Measurements from ENCODE around the gene NISCH.
"Not testable (repeated sequence)": the region's sequence is repeated elsewhere in the genome, so short reads cannot be mapped to it uniquely, and the experiment has no call there.

Gene NISCH

GRCh38 chr3:52517796-52518722 is 62.7 kb downstream of the NISCH start:
- DNase-seq, result no peak

GRCh38 chr3:52518723-52519444 is 63.5 kb downstream of the NISCH start:
- no peak for DNase-seq

- DNase-seq, result no peak
Measured at GRCh38 chr3:52519445-52520140, 64.2 kb downstream of the NISCH start.

GRCh38 chr3:52520141-52520667 is 64.8 kb downstream of the NISCH start:
- DNase-seq, result no peak

DNA sequence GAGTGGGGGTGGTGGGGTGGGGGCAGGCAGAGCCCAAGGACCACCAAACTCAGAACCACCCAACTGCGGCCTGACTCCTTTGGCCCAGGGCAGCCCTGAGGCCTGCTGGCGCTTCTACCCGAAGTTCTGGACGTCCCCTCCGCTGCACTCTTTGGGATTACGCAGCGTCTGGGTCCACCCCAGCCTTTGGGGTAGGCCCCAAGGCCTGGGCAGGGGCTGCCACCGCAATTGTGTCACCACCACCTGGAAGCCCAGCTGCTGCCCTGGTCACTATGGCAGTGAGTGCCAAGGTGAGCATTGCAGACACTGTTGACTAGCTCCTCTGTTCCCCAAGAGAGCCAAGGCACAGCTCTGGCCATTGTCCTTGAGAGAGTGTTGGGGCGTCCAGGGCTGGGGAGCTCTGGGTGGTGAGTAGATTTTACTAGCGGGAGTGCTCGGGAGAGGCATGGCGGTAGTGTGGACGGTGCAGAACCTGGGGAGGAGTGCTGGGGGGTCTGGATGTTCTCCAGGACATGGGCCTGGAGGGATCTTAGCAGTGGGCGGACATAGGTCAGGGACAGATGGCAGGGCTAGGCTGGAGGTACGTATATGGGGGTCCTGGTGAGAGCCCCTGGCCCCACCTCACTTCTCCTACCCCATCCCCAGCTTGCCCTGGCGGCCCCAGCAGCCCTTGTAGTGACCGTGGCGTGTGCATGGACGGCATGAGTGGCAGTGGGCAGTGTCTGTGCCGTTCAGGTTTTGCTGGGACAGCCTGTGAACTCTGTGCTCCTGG is 65.5 kb downstream of the NISCH start:
- no peak for DNase-seq

GRCh38 chr3:52521488-52521824 is 66.1 kb downstream of the NISCH start:
- no peak for DNase-seq

GRCh38 chr3:52521881-52522650 is 66.7 kb downstream of the NISCH start:
- no peak for DNase-seq

DNA sequence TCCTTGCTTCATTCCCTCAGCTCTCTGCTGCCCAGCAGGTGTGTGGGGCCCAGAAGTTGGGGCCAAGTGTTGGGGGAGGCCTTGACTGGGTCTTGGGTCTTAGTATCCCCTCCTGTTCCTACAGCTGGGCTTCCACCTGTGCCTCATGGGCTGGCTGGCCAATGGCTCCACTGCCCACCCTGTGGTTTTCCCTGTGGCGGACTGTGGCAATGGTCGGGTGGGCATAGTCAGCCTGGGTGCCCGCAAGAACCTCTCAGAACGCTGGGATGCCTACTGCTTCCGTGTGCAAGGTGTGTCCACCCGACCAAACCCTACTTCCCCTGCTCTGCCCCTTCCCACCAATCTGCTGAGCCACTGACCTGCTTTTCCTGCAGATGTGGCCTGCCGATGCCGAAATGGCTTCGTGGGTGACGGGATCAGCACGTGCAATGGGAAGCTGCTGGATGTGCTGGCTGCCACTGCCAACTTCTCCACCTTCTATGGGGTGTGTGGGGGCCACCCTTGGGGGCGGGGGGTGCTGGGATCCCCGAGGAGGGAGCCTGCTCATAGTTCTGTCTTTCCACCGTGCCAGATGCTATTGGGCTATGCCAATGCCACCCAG is 67.3 kb downstream of the NISCH start:
- no peak for DNase-seq

- DNase-seq, result no peak
Measured at GRCh38 chr3:52523386-52524257, 68.2 kb downstream of the NISCH start.

GRCh38 chr3:52524258-52524751 is 68.9 kb downstream of the NISCH start:
- DNase-seq, result no peak

GRCh38 chr3:52524752-52525679 is 69.6 kb downstream of the NISCH start:
- no peak for DNase-seq

GRCh38 chr3:52525680-52526561 is 70.5 kb downstream of the NISCH start:
- DNase-seq, result no peak

GRCh38 chr3:52526671-52527038 is 71.3 kb downstream of the NISCH start:
- DNase-seq, result not testable (repeated sequence)

- DNase-seq, result no peak
Measured at GRCh38 chr3:52527039-52527731, 71.8 kb downstream of the NISCH start.

DNA sequence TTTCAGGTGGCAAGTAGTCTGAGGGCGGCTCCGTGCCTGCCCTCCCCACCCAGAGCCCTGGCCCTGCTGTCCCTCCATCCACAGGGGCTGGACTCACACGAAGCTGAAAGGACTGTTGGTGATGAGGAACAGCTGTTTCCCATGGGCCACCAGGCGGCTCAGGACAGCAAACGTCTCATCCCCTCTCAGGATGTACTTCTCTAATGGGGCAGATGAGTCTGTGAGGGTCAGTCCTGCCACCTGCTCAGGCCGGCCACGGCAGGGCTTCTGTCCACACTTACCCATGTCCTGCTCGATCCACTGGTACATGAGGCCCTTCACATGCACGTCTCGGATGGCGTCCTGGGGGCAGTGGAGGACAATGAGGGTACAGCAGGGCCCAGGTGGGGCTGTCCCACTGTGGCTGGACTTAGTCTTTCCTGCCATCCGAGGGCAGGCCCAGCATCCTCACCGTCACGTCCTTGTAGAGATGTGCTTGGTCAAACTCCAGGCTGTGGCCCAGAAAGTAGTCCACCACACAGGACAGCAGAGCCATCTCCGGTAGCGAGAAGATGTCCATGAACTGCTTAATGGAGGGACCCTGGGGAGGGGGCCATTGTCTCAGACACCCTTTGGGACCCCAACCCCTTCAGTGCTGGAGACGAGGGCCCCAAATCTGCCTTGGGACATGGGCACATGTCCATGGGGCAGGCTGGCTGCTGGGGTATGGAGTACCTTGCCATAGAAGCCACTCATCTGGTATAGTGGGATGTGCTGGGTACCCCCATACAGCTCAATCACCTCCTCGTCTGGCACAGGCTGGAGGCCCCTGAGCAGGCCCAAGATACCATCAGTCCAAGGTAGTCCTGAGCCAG is 72.6 kb downstream of the NISCH start:
- DNase-seq, result no peak
